Forelimb muscle (tissue), 1 donor: ENCODE data around the gene RNU7-1. TPM values are rescaled to one million over a fixed set of nuclear protein-coding genes. Genes with fewer than 3 reads are reported as not detected.

Source experiments
- DNase-seq: peaks from one replicate; pipeline ENCODE4 v3.0.0-alpha.2; 2013; ENCODE audit warnings: low read depth
- polyA plus RNA-seq: library from polyadenylated mRNA; unstranded; fragments of 120-200 nt; gene quantifications from one replicate; pipeline ENCODE4 v1.2.1, GENCODE V29; 2013; ENCODE audit not compliant: insufficient read length

RNU7-1 gene
- polyA plus RNA-seq, 1 donor: not detected

DNA sequence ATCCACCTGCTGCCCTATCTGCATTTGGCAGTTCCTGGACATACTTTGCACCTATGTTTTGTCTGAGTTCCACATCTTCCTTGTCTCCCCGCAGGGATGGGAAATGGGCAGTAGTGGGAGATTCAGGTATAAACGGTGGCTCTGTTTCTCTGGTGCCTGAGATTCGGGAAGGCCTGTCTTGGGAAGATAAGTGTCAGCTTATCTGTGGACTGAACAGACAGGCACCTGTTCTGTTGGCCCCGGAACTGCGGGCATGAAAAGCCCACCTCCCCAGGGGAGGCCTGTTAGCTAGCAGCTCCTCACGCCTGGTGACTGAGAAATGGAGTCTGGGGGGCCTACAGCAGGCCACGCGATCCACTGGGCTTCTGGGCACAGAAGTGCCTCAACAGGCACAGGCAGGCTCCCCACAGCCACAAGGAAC is 21.0 kb downstream of the RNU7-1 start:
- DNase-seq: no peak

GRCh38 chr12:6965026-6965661 is 21.5 kb downstream of the RNU7-1 start:
- DNase-seq: no peak

DNA sequence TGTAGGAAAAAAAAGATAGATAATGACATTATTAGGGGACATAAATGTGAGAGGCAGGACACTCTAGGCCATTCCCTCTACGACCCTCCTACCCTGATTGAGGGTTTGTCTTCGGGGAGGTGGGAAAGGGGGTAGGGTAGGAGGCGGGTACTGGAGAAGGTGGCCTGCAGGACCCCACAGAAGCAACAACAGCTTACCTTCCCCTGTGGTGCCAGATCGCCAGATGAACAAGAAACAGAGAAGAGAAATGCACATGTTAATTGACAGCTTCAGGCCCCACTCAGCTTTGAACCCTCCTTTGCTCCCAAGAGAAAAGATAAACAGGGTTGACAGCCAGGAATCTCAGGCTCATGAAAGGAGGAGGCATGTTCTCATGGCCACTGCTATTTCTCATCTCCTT is 22.1 kb downstream of the RNU7-1 start:
- DNase-seq: no peak

DNA sequence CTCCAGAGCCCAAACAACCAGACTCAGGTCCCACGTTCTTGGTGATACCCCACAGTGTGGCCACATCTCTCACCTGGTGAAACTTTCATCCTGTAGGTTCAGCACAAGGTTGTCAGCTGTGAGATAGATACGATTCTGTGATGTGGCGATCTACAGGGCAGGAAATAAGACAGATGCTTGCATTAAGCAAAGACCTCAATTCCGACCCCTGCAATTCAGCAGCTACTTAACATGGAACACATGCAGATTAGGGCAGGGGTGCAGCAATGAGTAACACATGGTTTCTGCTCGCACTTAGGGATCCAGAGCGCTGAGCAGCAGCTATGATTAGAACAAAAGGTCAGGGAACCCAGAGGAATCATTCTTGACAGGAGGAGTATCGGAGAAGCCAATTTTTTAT is 22.7 kb downstream of the RNU7-1 start:
- DNase-seq: no peak

GRCh38 chr12:6967651-6968100 is 24.1 kb downstream of the RNU7-1 start:
- DNase-seq: no peak

DNA sequence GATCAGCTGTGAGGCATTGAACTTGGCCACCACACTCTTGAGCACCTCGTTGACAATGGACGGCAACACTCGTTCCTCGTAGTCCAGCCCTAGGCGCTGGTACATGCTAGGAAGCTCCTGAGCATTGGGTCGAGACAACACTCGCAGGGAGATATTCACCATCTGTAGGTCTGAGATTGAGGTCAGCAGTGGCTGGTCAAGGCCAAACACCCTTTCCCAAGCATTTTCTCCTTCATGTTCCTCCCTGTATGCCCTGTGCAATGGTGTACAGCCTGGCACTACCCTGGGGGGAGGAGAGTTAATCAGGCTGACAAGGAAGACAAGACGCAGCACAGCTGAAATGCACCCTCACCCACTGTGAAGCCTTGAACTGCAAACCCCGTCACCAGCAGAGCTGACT is 24.8 kb downstream of the RNU7-1 start:
- no peak for DNase-seq

DNA sequence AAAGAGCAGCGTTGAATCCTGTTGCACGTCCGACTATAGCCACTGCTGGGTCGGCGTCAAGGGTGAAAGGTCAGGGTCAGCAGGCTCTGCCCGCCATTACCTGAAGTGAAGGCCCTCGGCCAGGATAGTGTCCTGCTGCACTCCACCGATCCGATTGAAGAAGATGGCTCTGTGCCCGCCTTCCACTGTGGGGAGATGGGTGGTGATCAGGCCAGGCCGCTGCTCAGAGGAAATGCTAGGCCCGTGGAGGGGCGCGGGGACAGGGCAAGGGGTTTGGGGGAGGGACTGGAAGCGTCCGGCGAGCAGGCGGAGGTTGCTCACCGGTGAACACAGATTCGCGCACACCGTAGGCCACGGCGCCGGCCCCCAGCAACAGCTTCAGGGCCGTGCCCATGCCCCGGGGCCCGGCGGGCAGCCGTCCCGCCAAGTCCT is 26.5 kb downstream of the RNU7-1 start:
- no peak for DNase-seq

- DNase-seq: no peak
These were observed 30.6 kb downstream of the RNU7-1 start for GRCh38 chr12:6974180-6974579.

- DNase-seq: no peak
These were observed 31.8 kb downstream of the RNU7-1 start for GRCh38 chr12:6975297-6976032.

- DNase-seq: no peak
These were observed 34.0 kb downstream of the RNU7-1 start for GRCh38 chr12:6977653-6978052.

DNA sequence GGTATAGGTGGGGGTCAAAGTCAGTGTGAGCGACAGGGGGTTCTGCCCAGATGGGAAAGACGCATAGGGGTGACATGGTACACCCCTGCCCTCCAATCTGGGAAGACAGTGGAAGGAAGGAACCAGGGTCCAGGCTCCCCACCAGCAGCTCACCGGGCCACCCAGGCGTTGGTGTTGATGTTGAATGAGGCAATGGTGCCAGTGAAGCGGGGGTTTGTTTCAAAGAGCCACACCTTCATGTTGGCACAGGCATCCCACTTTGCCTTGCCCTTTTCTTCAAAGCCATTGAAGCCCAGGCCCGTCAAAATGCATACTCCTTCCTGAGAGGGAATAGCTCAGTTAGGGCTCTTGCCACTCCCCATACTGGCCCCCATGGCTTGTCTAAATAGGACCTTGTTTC is 34.6 kb downstream of the RNU7-1 start:
- no peak for DNase-seq

GRCh38 chr12:6978611-6979011 is 35.0 kb downstream of the RNU7-1 start:
- no peak for DNase-seq

DNA sequence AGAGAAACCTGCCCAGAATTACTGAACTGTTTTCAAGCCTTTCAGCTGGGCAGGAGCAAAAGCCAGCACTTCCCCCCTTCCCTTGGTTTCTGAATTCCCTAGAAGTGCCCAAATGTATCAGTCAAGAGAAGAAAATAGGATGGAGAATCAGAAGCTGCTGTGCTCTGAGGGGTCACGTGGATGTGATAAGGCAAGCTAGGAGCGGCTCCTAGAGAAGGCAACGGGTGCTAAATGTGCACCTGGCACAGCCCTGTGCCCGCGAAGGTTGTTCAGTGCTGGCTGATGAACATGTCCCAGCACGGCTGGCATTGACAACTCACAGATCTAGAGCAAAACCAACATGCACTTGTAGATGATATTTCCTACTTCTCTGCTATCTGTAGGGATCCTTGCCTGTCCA is 35.4 kb downstream of the RNU7-1 start:
- no peak for DNase-seq

GRCh38 chr12:6979453-6979852 is 35.8 kb downstream of the RNU7-1 start:
- no peak for DNase-seq

DNA sequence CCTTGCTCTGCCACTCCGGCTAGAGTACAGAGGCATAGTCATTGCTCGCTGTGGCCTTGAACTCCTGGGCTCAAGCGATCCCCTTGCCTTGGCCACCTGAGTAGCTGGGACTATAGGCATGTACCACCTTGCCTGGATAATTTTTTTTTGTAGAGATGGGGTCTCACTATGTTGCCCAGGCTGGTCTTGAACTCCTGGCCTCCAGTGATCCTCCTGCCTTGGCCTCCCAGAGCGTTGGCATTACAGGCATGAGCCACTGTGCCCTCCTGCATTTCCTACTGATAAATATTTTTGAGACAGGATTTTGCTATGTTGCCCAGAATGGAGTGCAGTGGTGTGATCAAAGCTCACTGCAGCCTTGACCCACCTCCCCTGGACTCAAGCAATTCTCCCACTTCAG is 36.5 kb downstream of the RNU7-1 start:
- DNase-seq: no peak

GRCh38 chr12:6980740-6981139 is 37.1 kb downstream of the RNU7-1 start:
- DNase-seq: no peak

DNA sequence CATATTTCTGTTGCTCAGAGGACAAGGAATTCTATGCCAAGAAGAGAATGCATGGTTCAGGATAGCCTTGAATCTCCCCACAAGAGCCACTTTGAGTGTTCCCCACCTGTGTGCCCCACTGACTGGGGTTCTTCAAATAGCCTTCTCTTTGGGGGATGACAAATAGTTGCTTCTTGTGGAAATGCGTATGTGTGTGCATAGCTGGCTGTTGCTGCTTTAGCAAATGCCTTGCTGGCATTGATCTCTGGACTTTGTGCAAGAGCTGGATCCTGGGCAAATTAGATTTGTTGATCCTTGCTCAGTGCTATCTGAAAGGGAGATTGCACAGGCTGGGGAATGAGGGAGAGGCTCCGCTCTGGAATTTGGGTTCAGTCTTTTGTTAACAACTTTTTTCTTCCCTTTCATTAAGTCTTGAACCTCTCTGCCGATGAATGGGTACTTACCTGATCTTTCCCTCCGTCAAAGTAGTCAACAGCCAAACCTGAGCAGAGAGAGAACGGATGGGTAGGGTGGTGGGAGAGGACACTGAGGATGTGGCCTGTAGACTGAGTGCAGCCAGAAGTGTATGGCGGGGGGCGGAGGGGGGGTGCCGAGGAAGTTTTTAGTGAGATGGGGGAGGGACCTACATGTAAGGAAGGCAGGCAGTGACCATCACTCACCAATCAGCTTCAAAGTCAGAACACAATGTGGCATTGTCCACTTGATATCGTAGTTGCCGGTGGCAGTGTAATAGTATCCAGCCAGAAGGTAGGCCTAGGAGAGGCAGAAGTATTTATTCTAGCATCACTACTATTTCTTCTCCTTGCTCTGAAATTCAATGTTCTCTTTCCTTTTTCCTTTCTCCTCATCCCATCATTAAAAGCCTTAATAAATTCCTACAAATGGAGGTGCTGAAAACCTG is 37.8 kb downstream of the RNU7-1 start:
- DNase-seq: no peak

- DNase-seq: no peak
These were observed 38.9 kb downstream of the RNU7-1 start for GRCh38 chr12:6982532-6982931.

GRCh38 chr12:6987956-6988553 is 44.4 kb downstream of the RNU7-1 start:
- DNase-seq: no peak
